ENCODE data around the gene TAPBP.
"Not testable (repeated sequence)": the region's sequence is repeated elsewhere in the genome, so short reads cannot be mapped to it uniquely, and the experiment has no call there.

Gene TAPBP

GRCh38 chr6:33295621-33296369, 18.1 kb downstream of the TAPBP start:
- DNase-seq, result no peak

- no peak for DNase-seq
Measured at GRCh38 chr6:33294086-33294823, 19.6 kb downstream of the TAPBP start.

GRCh38 chr6:33292996-33293682, 20.7 kb downstream of the TAPBP start:
- no peak for DNase-seq

GRCh38 chr6:33290459-33290858, 23.4 kb downstream of the TAPBP start:
- no peak for DNase-seq

GRCh38 chr6:33289784-33290315, 24.0 kb downstream of the TAPBP start:
- DNase-seq, result no peak

GRCh38 chr6:33288921-33289783, 24.7 kb downstream of the TAPBP start, which contains the start of the genes PFDN6 and WDR46:
TSS of gene PFDN6 (plus strand) at chr6:33289601. CDS start at chr6:33289857, 256 bp downstream.
TSS of gene WDR46 (minus strand) at chr6:33289239. CDS start at chr6:33289170, 69 bp downstream.
- DNase-seq, result peak; percentile 86

- DNase-seq, result no peak
Measured at GRCh38 chr6:33288141-33288920, 25.5 kb downstream of the TAPBP start.

- no peak for DNase-seq
Measured at GRCh38 chr6:33286946-33287914, 26.6 kb downstream of the TAPBP start.

GRCh38 chr6:33285214-33285613, 28.7 kb downstream of the TAPBP start:
- DNase-seq, result not testable (repeated sequence)

- DNase-seq, result no peak
Measured at GRCh38 chr6:33280539-33280938, 33.3 kb downstream of the TAPBP start.

GRCh38 chr6:33279971-33280511, 33.8 kb downstream of the TAPBP start:
- no peak for DNase-seq

- no peak for DNase-seq
Measured at GRCh38 chr6:33279257-33279695, 34.6 kb downstream of the TAPBP start.

GRCh38 chr6:33278810-33279209, 35.1 kb downstream of the TAPBP start:
- DNase-seq, result no peak

- DNase-seq, result no peak
Measured at GRCh38 chr6:33278392-33278741, 35.5 kb downstream of the TAPBP start.

- DNase-seq, result peak; percentile 18
Measured at GRCh38 chr6:33277663-33278391, 36.1 kb downstream of the TAPBP start.

- peak; percentile 69 for DNase-seq
Measured at GRCh38 chr6:33276864-33277662, 36.8 kb downstream of the TAPBP start, which contains the start of gene B3GALT4. TSS of gene B3GALT4 (plus strand) at chr6:33277123. CDS start at chr6:33277420, 297 bp downstream.

- no peak for DNase-seq
Measured at GRCh38 chr6:33276581-33276863, 37.4 kb downstream of the TAPBP start.

Measured in central memory CD4-positive, alpha-beta T cell (primary cell).